H4 (cell line): ENCODE data around the gene MED13L. TPM values are rescaled to one million over a fixed set of nuclear protein-coding genes. Genes with fewer than 3 reads are reported as not detected.

ENCODE experiments used
- DNase-seq: peaks from one replicate; pipeline ENCODE4 v3.0.0-alpha.2; 2015; ENCODE audit warnings: low spot score
- total RNA-seq: library from RNA; depleted of rRNA; stranded (reverse); fragments of >200 nt; shearing (Covaris generic); gene quantifications from 2 replicates; pipeline ENCODE4 v1.2.3, GENCODE V29; 2014

The MED13L gene
- total RNA-seq, 1 experiment from 2014 or later: 19.7 TPM

GRCh38 chr12:116092162-116092561 lies 185.3 kb downstream of the MED13L start:
- DNase-seq: no peak

GRCh38 chr12:116091579-116091978 lies 185.9 kb downstream of the MED13L start:
- no peak for DNase-seq

DNA sequence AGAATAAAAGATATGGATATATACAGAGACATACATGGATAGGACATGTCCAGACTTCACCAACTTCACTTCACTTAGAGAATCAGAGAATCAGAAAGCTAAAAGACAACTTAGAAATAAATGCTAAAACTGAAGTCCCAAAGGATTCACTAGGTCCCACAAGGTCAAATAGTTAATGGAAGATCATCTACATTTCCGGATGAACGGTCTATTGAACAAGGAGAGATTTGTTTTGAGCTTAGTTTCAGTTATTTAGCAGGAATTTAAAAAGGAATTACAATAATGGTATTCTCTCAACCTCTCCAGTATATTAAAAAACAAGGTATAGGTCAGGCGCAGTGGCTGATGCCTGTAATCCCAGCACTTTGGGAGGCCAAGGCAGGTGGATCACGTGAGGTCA lies 187.0 kb downstream of the MED13L start:
- DNase-seq: no peak

- DNase-seq: no peak
Measured at GRCh38 chr12:116089080-116089479, 188.4 kb downstream of the MED13L start.

DNA sequence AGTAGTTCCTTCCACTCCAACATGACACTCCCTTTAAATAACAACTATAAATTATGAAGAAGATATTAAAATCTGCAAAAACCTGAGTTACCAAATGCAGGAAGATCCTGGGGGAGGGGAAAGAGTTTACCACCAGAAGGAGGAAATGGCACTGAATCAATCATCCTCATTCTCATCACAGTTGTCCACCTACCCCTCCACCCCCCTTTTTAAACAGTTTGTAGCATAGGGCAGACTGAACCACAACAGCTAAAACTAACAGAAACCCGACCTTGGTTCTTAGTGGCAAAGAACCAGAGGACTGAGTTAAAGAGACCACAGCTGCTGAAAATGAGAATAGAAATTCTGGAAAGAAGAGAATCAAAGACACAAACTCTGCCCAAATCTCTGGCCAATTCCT lies 189.5 kb downstream of the MED13L start:
- no peak for DNase-seq

GRCh38 chr12:116087399-116087798 lies 190.1 kb downstream of the MED13L start:
- DNase-seq: no peak

DNA sequence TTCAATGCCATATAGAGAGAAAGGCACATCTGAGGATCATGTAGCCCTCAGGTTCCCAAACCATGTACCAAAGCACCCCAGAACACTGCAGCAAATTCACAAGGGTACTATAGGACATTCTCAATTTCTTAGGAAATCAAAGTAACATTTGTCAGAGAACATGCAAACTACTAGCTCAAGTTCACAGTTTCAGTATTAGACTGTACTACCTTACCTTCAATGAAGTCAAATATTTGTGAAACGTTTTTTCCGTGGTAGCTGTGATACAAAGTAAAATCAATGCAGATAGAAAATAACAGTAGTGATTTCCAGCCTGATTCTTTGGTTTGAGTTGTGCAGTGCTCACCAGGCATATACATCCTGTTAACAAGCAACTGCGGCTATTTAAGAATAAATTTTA lies 197.1 kb downstream of the MED13L start:
- DNase-seq: no peak

GRCh38 chr12:116078396-116078795 lies 199.1 kb downstream of the MED13L start:
- DNase-seq: no peak

DNA sequence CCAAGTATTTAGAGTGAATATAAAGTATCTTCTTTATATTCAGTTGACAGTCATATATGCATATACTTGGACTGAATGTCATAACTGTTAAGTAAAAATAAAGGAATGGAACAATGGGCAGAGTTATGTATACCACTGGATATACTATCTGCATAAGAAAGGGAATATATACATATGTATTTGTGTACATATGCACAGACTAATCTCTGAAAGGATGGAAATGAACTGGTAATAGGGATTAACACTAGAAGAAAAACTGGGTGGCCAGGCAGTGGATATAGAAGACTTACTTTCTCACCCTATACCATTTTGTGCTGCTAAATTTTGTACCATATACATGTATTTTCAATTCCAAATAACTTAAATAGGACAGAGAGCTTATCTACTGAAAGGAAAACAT lies 200.1 kb downstream of the MED13L start:
- DNase-seq: no peak

- DNase-seq: no peak
Measured at GRCh38 chr12:116076399-116076798, 201.1 kb downstream of the MED13L start.

DNA sequence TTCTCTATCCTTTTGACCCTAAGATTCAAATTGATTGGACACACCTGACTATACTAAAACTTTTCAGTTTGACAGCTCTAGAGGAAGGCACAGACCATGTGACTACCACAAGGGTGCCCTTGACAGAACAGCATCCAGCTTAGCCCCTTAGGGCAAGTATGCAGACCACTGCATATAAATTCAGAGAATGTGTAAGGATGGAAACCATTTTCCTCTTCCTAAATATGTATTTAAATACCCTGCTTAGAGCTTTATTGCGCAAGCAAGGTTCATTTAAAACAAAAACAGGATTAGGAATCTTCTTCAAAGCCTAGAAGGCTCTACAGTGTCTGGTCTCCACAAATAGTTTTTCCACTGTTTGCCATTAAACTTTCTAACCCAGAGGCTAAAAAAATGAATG lies 202.8 kb downstream of the MED13L start:
- DNase-seq: no peak

DNA sequence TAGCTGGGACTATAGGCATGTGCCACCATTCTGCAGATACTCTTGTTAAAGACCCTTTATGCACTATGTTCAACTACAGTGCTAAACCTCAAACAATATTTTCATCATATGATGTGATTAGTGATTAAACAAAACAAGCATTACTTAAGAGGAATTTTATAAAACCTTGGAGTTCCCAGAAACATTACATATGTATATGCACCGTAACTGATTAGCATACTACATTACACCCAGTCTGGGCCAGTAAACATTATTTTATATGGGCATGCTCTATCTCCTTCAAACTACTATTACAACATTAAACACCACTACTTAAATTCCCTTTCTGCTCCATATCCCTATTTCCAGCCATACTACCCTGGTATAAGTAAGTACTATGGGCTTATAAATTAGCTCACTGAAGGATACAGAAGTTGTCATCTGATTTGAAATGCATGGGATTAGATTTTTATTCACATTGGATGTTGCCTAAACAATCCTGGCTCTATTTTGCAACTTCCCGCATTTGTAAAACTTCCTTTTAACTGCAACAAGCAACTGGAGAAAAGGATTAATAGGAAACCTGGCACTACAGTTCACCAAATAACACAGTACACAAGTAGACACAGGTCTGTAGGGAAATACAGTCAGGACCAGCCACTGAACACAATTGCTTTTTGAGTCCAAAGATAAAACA lies 205.8 kb downstream of the MED13L start:
- DNase-seq: no peak

DNA sequence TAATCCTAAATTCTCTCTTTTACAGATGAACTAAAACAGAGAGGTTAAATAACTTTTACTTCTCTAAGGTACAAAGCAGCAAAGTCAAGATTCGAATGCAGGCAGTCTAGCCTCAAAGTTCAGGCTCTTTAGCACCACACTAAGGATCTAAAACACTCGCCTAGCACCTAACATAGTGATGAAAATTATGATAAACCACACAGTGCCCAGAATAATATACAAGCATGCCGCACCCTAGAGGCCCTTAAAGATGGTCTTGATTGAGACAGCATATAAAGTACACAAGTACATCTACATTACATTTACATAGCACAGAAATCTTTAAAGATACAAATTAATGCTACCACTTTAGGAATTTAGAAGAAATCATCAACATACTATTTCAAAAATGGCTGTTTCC lies 207.0 kb downstream of the MED13L start:
- no peak for DNase-seq

- no peak for DNase-seq
Measured at GRCh38 chr12:116069943-116070342, 207.6 kb downstream of the MED13L start.

DNA sequence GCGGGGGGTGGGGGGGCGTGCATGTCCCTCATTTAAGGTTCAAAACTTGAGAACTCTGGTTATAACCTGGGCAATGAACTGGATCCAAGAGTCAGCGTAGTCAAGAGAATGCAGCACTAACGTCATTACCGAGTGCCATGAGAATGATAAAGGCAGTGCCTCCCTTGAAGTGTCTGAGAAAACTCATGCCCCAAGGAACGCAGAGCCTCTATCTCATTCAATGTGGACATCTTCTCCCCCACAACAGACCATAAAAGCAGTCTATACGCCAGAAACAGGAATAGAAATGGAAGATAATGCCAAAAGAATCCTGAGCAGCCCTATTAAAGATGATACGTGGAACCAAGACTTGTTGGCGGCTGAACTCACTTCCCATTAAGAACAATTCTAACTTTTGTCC lies 208.6 kb downstream of the MED13L start:
- DNase-seq: no peak

- no peak for DNase-seq
Measured at GRCh38 chr12:116068371-116068770, 209.1 kb downstream of the MED13L start.

DNA sequence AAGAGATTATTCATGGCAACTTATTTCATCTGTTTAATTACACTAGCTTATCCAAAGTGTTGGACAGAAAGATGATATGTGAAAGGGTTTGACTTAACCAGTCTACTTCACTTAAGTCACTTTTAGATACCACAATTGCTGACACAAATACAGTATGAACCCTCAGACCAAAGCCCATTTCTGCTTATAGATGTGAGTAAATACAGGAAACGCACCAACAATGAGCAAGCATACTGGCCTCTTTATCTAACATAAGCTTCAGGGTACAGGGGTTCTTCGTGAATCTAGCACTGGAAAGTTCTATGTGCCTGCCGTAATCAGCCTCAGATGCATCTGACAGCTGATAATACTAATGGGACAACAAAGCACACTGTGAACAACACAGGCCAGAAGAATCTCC lies 209.6 kb downstream of the MED13L start:
- DNase-seq: no peak

DNA sequence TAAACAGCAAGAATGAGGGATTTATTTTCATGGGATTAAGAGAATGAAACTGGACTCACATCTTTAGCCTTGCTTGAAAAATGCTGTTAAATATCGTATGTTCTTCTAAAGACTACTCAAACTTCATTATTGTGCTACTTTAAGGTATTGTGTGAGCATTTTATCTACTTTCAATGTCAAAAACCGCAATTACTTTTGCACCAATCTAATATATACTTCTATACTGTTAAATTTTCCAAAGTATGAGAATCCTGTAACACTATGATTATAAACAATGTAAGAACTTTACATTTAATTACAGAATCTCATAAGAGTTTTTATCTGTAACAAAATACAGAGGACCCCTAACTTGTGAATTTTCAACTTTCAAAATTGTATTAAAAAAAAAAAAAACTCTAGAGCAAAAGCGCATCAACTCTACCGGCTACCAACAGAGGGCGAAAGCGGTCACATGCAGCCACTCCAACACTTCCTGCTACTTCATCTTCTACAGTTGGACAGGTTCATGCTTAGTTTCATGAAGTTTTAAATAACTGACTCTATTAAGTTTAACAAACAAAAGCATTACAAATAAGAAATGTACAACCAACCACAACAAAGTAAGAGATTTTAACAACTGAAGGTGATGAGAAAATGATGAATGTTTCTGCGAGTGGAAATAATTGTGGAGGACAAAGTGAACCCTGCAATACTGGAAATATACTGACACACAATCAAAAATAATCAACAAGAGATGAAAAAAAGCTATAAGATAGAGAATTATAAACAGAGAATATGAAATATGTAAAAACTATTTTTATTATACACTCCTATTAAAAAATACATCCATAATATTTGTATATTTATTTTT lies 210.9 kb downstream of the MED13L start:
- peak; percentile 46 for DNase-seq

- no peak for DNase-seq
Measured at GRCh38 chr12:116065606-116066005, 211.9 kb downstream of the MED13L start.

DNA sequence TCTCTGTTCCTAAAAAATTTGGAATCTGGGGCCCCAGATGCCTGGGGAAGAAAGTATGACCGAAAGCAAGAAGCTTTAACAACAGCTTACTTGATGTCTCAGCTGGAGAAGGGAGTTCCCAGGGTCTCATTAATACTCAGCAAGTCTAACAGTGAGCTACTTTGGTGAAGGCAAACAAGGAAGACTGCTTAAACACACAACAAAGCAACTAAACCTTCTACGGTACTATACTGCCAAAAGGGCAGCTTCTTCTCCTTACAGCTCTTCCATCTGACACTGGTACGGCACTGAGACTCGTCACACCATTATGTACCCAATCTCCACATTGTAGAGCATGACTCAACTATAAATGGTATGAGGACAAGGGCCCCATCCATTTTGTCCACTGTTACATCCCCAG lies 213.0 kb downstream of the MED13L start:
- no peak for DNase-seq

GRCh38 chr12:116062698-116063097 lies 214.8 kb downstream of the MED13L start:
- DNase-seq: no peak

- DNase-seq: no peak
Measured at GRCh38 chr12:116060764-116061163, 216.7 kb downstream of the MED13L start.

DNA sequence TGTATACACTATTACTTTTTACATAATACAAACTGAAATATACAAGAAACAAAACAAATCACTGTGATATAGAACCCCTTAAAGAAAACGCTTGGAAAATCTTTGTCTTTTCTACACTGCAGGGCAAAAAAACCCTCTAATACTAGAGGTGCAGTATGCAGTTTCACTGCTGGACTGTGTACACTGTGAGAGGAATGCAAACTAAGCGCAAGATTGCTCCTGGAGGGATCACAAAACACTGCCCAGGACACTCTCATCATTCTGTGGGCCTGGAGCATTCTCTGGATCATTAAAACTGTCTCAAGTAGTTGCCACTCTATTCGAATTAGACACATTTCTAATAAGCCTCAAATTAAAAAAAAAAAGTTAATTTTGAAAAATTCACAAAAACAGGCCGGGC lies 217.6 kb downstream of the MED13L start:
- DNase-seq: no peak
